ENCODE data around the gene TNC. TPM values are rescaled to one million over a fixed set of nuclear protein-coding genes. Genes with fewer than 3 reads are reported as not detected.

Gene TNC
- total and polyA plus RNA-seq, 10 donors: 1.7 to 126 (median 47.9) TPM

DNA sequence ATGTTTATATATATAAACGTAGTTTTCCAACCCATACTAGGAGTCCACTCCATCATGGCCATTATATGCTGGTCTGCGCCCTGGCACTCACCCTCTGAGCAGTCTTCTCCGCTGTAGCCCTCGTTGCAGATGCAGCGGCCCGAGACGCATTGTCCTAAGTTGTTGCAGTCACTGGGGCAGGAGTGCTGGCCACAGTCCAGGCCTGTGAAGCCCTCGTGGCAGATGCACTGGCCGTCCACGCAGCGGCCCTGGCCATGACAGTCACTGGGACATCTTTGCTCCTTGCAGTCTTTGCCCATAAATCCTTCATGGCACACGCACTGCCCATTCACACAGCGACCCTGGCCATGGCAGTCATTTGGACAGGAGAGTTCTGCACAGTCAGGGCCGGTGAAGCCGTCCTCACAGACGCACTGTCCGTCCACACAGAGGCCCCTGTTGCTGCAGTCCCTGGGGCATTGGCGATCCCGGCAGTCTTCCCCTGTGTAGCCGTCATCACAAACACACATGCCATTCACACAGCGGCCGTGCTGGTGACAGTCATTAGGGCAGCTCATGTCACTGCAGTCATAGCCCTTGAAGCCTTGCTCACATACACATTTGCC, 32.1 kb downstream of the TNC start:
- Histone ChIP-seq H3K27ac (no peak overlapping the region), H3K36me3 (peaks cover 0 to 32% (median 0%) of the 10 kb centered on the region in 6 donors), H3K4me1 (no peaks in the 10 kb centered on the region), H3K9me3 (no peaks in the 10 kb centered on the region), H3K27me3 (replicated peaks in 1 of 7) (no peaks in the 10 kb centered on the region), H3K4me3 (no peak overlapping the region)
- DNase-seq: no peak
- WGBS, 5 donors: 90 to 95% (median 92%) methylated on average over 18 to 22 of the region's 22 CpGs
- intact Hi-C loops (cut with DNase I; ENCODE audit: low total_unique reads): no loop called here
- TF ChIP-seq POLR2AphosphoS5 (IDR thresholded peaks at IDR 0.05) (no peak), POLR2A (IDR thresholded peaks at IDR 0.05) (no peak)
- TF ChIP-seq, protein P1, sequence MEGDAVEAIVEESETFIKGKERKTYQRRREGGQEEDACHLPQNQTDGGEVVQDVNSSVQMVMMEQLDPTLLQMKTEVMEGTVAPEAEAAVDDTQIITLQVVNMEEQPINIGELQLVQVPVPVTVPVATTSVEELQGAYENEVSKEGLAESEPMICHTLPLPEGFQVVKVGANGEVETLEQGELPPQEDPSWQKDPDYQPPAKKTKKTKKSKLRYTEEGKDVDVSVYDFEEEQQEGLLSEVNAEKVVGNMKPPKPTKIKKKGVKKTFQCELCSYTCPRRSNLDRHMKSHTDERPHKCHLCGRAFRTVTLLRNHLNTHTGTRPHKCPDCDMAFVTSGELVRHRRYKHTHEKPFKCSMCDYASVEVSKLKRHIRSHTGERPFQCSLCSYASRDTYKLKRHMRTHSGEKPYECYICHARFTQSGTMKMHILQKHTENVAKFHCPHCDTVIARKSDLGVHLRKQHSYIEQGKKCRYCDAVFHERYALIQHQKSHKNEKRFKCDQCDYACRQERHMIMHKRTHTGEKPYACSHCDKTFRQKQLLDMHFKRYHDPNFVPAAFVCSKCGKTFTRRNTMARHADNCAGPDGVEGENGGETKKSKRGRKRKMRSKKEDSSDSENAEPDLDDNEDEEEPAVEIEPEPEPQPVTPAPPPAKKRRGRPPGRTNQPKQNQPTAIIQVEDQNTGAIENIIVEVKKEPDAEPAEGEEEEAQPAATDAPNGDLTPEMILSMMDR (IDR thresholded peaks at IDR 0.05 in 8 of 11, conservative IDR thresholded peaks at IDR 0.05 in 3 of 11): no peak

DNA sequence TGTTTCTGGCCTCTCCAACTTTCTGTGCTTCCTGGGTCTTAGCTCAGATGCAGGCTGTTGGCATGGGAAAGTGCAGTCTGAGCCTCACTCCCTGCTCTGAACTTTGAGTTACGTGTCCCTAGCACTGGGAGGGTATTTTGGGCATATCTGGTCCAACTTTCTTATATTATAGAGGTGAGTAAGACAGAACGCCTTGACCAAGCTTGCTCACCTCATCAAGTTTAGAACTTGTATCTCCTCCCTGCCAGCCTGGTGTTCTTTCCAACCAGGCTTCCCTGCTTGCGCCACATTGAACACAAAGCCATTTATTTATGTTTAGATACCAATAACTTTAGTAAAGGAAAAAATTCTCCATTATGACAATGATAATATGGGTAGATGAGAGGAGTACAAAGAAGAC, 33.2 kb downstream of the TNC start:
- intact Hi-C loops (cut with DNase I; ENCODE audit: low total_unique reads): no loop called here
- Histone ChIP-seq H3K36me3 (peaks cover 0 to 27% (median 0%) of the 10 kb centered on the region in 6 donors), H3K4me1 (no peaks in the 10 kb centered on the region), H3K27me3 (replicated peaks in 1 of 7) (no peaks in the 10 kb centered on the region), H3K4me3 (no peak overlapping the region), H3K9me3 (no peaks in the 10 kb centered on the region), H3K27ac (no peak overlapping the region)
- WGBS, 5 donors: 83 to 92% (median 90%) methylated on average over 3 of the region's 3 CpGs
- TF ChIP-seq POLR2A (IDR thresholded peaks at IDR 0.05) (no peak), POLR2AphosphoS5 (IDR thresholded peaks at IDR 0.05) (no peak)
- TF ChIP-seq, protein P1 (IDR thresholded peaks at IDR 0.05 in 8 of 11, conservative IDR thresholded peaks at IDR 0.05 in 3 of 11): no peak
- DNase-seq: no peak

DNA sequence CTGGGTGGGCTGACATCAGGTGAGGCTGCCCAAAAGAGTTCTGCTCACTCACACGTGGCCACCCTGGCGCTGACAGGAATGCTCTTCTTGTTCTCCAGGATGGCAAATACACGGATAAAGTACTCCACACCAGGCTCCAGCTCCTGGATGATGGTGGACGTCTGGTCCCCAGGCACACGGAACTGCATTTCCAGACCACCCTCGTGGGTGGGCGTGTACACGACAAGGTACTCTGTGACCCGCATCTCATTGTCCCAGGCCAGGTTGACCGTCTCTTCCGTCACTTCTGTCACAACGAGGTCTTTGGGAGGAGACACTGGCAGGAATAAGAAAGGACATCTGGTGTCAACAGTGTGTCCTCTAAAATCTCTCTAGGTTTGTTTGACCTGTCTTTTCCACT, 33.8 kb downstream of the TNC start:
- intact Hi-C loops (cut with DNase I; ENCODE audit: low total_unique reads): no loop called here

DNA sequence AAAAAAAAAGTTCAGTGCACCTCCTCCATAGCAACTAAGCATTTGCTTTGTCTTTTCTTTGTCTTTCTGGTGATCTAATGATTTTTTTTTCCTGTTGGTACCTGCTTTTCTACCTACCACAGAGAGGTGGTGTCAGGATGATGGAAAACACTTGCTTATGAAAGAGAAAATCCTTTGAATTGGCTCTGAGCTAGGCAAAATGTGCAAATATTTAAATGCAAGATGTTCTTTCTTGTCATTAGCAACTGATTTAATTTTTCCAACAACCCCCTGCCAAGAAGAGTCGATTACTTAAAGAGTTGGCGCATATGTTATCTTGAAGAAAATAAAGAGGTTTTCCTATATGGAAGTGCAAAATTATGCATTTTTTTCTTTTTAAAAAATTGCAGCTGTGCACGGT, 37.7 kb downstream of the TNC start:
- Histone ChIP-seq H3K4me1 (no peaks in the 10 kb centered on the region), H3K36me3 (peaks cover 0 to 32% (median 0%) of the 10 kb centered on the region in 6 donors), H3K4me3 (no peak overlapping the region), H3K9me3 (no peaks in the 10 kb centered on the region), H3K27me3 (replicated peaks in 1 of 7) (no peaks in the 10 kb centered on the region), H3K27ac (no peak overlapping the region)
- TF ChIP-seq, protein P1 (IDR thresholded peaks at IDR 0.05 in 8 of 11, conservative IDR thresholded peaks at IDR 0.05 in 3 of 11): no peak
- TF ChIP-seq POLR2AphosphoS5 (IDR thresholded peaks at IDR 0.05) (no peak), POLR2A (IDR thresholded peaks at IDR 0.05) (no peak)
- intact Hi-C loops (cut with DNase I; ENCODE audit: low total_unique reads): no loop called here
- 88 to 96% (median 89%) methylated on average over 3 of the region's 3 CpGs for WGBS, 5 donors
- no peak for DNase-seq

More for the DNA sequence above, 33.8 kb downstream of the TNC start:
- no peaks in the 10 kb centered on the region for H3K27me3 ChIP-seq (replicated peaks in 1 of 7)
- H3K36me3 ChIP-seq: peaks cover 0 to 27% (median 0%) of the 10 kb centered on the region in 6 donors
- H3K4me3 ChIP-seq: no peak overlapping the region
- no peak for DNase-seq
- H3K27ac ChIP-seq: no peak overlapping the region
- WGBS, 5 donors: 87 to 92% (median 90%) methylated on average over 12 of the region's 12 CpGs
- no peaks in the 10 kb centered on the region for H3K9me3 ChIP-seq
- no peaks in the 10 kb centered on the region for H3K4me1 ChIP-seq
- TF ChIP-seq POLR2AphosphoS5 (IDR thresholded peaks at IDR 0.05) (no peak), POLR2A (IDR thresholded peaks at IDR 0.05) (no peak)
- TF ChIP-seq, protein P1 (IDR thresholded peaks at IDR 0.05 in 8 of 11, conservative IDR thresholded peaks at IDR 0.05 in 3 of 11): no peak

All from spleen (tissue), 11 donors.